ENCODE measurements around the gene CTSF.
"Not testable (repeated sequence)": the region's sequence is repeated elsewhere in the genome, so short reads cannot be mapped to it uniquely, and the experiment has no call there.

CTSF gene

GRCh38 chr11:66568124-66568916 lies at the start of gene CTSF:
TSS of gene CTSF (minus strand) at chr11:66568606. CDS start at chr11:66568486, 120 bp downstream.
- DNase-seq (ENCODE audit: low read depth), result peak; percentile 63

GRCh38 chr11:66617155-66617834 lies 48.9 kb upstream of the CTSF start:
- no peak for DNase-seq (ENCODE audit: low read depth)

GRCh38 chr11:66616379-66617154 lies 48.2 kb upstream of the CTSF start, which contains the start of gene RBM14:
TSS of gene RBM14 (plus strand) at chr11:66616630. CDS start at chr11:66616721, 91 bp downstream.
- DNase-seq (ENCODE audit: low read depth), result peak; percentile 98

GRCh38 chr11:66614073-66614472 lies 45.7 kb upstream of the CTSF start:
- DNase-seq (ENCODE audit: low read depth), result no peak

GRCh38 chr11:66612458-66612857 lies 44.1 kb upstream of the CTSF start:
- no peak for DNase-seq (ENCODE audit: low read depth)

- DNase-seq (ENCODE audit: low read depth), result no peak
Measured at GRCh38 chr11:66609721-66610617, 41.6 kb upstream of the CTSF start.

GRCh38 chr11:66607126-66607834 lies 38.9 kb upstream of the CTSF start:
- DNase-seq (ENCODE audit: low read depth), result no peak

GRCh38 chr11:66606608-66607007 lies 38.2 kb upstream of the CTSF start:
- DNase-seq (ENCODE audit: low read depth), result not testable (repeated sequence)

GRCh38 chr11:66604155-66604554 lies 35.7 kb upstream of the CTSF start:
- no peak for DNase-seq (ENCODE audit: low read depth)

GRCh38 chr11:66603072-66603471 lies 34.7 kb upstream of the CTSF start:
- no peak for DNase-seq (ENCODE audit: low read depth)

- no peak for DNase-seq (ENCODE audit: low read depth)
Measured at GRCh38 chr11:66600631-66601233, 32.3 kb upstream of the CTSF start.

- no peak for DNase-seq (ENCODE audit: low read depth)
Measured at GRCh38 chr11:66600219-66600618, 31.8 kb upstream of the CTSF start.

- no peak for DNase-seq (ENCODE audit: low read depth)
Measured at GRCh38 chr11:66598993-66599392, 30.6 kb upstream of the CTSF start.

GRCh38 chr11:66595245-66595904 lies 27.0 kb upstream of the CTSF start:
- no peak for DNase-seq (ENCODE audit: low read depth)

- DNase-seq (ENCODE audit: low read depth), result no peak
Measured at GRCh38 chr11:66593650-66594049, 25.2 kb upstream of the CTSF start.

- DNase-seq (ENCODE audit: low read depth), result no peak
Measured at GRCh38 chr11:66593303-66593635, 24.9 kb upstream of the CTSF start.

GRCh38 chr11:66592457-66593302 lies 24.3 kb upstream of the CTSF start, which contains the start of the genes CCDC87 and CCS:
TSS of gene CCDC87 (minus strand) at chr11:66593063. CDS start at chr11:66593015, 48 bp downstream.
TSS of gene CCS (plus strand) at chr11:66593185. CDS start at chr11:66593262, 77 bp downstream.
- peak; percentile 98 for DNase-seq (ENCODE audit: low read depth)

- DNase-seq (ENCODE audit: low read depth), result no peak
Measured at GRCh38 chr11:66591175-66591574, 22.8 kb upstream of the CTSF start.
